Keratinocyte (primary cell): ENCODE data around the gene SMYD3. TPM values are rescaled to one million over a fixed set of nuclear protein-coding genes. Genes with fewer than 3 reads are reported as not detected.
A peak's percentile ranks its signal among the peaks of the same experiment; 100 is the strongest.

ENCODE experiments used
- DNase-seq: peaks from one replicate; pipeline ENCODE4 v3.0.0-alpha.2; 2011; ENCODE audit warnings: low read depth, missing footprints, low spot score
- FAIRE-seq: peaks from 2 replicates; lab custom pipeline; 2011; peaks lifted over from hg19 to GRCh38; lab: Jason Lieb, UNC
- H2AFZ ChIP-seq: 2 replicates; pipeline ENCODE4 v1.6.0; 2012; ENCODE audit warnings: low read length, control low read depth, inconsistent platforms; ENCODE audit not compliant: control insufficient read depth
- H3K27ac ChIP-seq: 2 replicates; pipeline ENCODE4 v1.5.1; 2011; ENCODE audit warnings: low read length; ENCODE audit not compliant: control insufficient read depth, insufficient read depth
- H3K27me3 ChIP-seq: 3 replicates; pipeline ENCODE4 v1.6.0; 2011; ENCODE audit warnings: low read length; ENCODE audit not compliant: control insufficient read depth, insufficient read depth; ENCODE audit errors: extremely low read depth
- H3K36me3 ChIP-seq, 2 experiments: 2 replicates in 1 of 2; 3 replicates in 1 of 2; pipeline ENCODE4 v1.5.1; 2011; ENCODE audit warnings: low read length in 2 of 2, mild to moderate bottlenecking in 1 of 2; ENCODE audit not compliant: control insufficient read depth in 2 of 2, insufficient read depth in 2 of 2; ENCODE audit errors: extremely low read depth in 1 of 2
- H3K4me1 ChIP-seq: 3 replicates; pipeline ENCODE4 v1.5.1; 2011; ENCODE audit warnings: low read length; ENCODE audit not compliant: control insufficient read depth, insufficient read depth; ENCODE audit errors: extremely low read depth
- H3K4me2 ChIP-seq: 3 replicates; pipeline ENCODE4 v1.6.0; 2011; ENCODE audit warnings: low read depth, low read length; ENCODE audit not compliant: control insufficient read depth, insufficient read depth; ENCODE audit errors: extremely low read depth
- H3K4me3 ChIP-seq, 3 experiments: fragments of 200-600 bp in 1 of 3; sonication (generic) in 1 of 3; 2 replicates in 2 of 3; 3 replicates in 1 of 3; pipeline ENCODE4 v1.5.1; 2011 to 2016; ENCODE audit warnings: low read length in 3 of 3, mild to moderate bottlenecking in 3 of 3, control low read depth in 2 of 3, inconsistent platforms in 1 of 3, low read depth in 1 of 3, mixed read lengths in 1 of 3, mixed run types in 1 of 3, moderate library complexity in 1 of 3; ENCODE audit not compliant: control insufficient read depth in 2 of 3, insufficient read depth in 2 of 3; ENCODE audit errors: extremely low read depth in 1 of 3
- H3K79me2 ChIP-seq: 2 replicates; pipeline ENCODE4 v1.6.0; 2012; ENCODE audit warnings: low read length; ENCODE audit not compliant: control insufficient read depth, insufficient read depth
- H3K9ac ChIP-seq: 3 replicates; pipeline ENCODE4 v1.6.0; 2011; ENCODE audit warnings: low read length; ENCODE audit not compliant: control insufficient read depth, insufficient read depth; ENCODE audit errors: extremely low read depth
- H3K9me1 ChIP-seq: 3 replicates; pipeline ENCODE4 v1.6.0; 2011; ENCODE audit warnings: low read length; ENCODE audit not compliant: control insufficient read depth, insufficient read depth; ENCODE audit errors: extremely low read depth
- H3K9me3 ChIP-seq: 2 replicates; pipeline ENCODE4 v1.5.1; 2012; ENCODE audit warnings: low read depth, low read length; ENCODE audit not compliant: control insufficient read depth
- H4K20me1 ChIP-seq: 3 replicates; pipeline ENCODE4 v1.6.0; 2011; ENCODE audit warnings: low read length; ENCODE audit not compliant: control insufficient read depth, insufficient read depth; ENCODE audit errors: extremely low read depth
- EZH2 ChIP-seq: IDR thresholded peaks from one replicate; pipeline ENCODE4 v1.6.1; 2012; ENCODE audit warnings: inconsistent platforms, mild to moderate bottlenecking, low read length, moderate library complexity
- dilution Hi-C: fragments of 300-500 bp; cut with MboI; formaldehyde crosslinking; loops from one replicate; pipeline ENCODE4 v1.7.0; 2020; ENCODE audit warnings: low sequenced_read_pairs; ENCODE audit not compliant: extremely low pct_ligation_motif_present
- polyA plus RNA-seq, 5 experiments: library from polyadenylated mRNA; depleted of rRNA in 3 of 5; stranded (reverse) in 3 of 5; stranded (forward) in 1 of 5; unstranded in 1 of 5; fragments of >200 nt; gene quantifications; 1 replicate in 1 of 5; 2 replicates in 3 of 5; 3 replicates in 1 of 5; pipeline versions ENCODE4 v1.2.1 to v1.2.3, GENCODE V29; 2011 to 2012; ENCODE audit warnings: missing spikeins in 2 of 5, low read depth in 1 of 5, low replicate concordance in 1 of 5
- TF ChIP-seq, protein P1 (sequence below), 3 experiments: IDR thresholded peaks in 1 of 3; conservative IDR thresholded peaks in 1 of 3; optimal IDR thresholded peaks in 1 of 3; 2 replicates in 2 of 3; 3 replicates in 1 of 3; pipeline versions ENCODE3 to v1.5.1; 2011; ENCODE audit warnings: low read length in 3 of 3, mild to moderate bottlenecking in 3 of 3, moderate library complexity in 2 of 3, control low read depth in 1 of 3, inconsistent platforms in 1 of 3; ENCODE audit not compliant: insufficient read depth in 2 of 3; ENCODE audit errors: extremely low read depth in 1 of 3

The SMYD3 gene
- polyA plus RNA-seq, 1 donor (not counting 4 experiments of a cell fraction or from before 2014, with no cell fraction given): 31.0 TPM

DNA sequence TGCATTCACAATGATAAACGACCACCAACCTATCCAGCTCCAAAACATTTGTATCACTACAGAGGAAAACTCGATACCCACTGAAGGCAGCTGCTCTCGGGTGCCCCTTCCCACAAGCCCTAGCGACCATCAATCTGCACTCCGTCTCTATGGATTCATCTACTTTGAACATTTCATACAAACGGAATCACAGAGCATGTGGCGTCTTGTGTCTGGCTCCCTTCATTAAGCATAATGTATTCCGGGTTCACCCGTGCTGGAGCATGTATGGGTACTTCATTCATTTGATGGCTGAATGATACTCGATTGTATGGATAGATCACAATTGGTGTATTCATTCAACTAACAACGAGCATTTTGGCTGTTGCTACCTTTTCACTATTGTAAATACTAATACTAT, 340.2 kb downstream of the SMYD3 start:
- Histone ChIP-seq H3K4me3 (peak overlapping the region in 2 of 3 experiments; percentile 55 to 63), H2AFZ (peak overlapping the region; percentile 82), H3K27ac (peak overlapping the region; percentile 97), H3K9me1 (no peaks in the 10 kb centered on the region), H3K27me3 (no peaks in the 10 kb centered on the region), H3K79me2 (no peaks in the 10 kb centered on the region), H3K9ac (peak overlapping the region; percentile 78), H3K9me3 (no peaks in the 10 kb centered on the region), H4K20me1 (no peaks in the 10 kb centered on the region), H3K36me3 (no peaks in the 10 kb centered on the region), H3K4me1 (peaks cover 31% of the 10 kb centered on the region), H3K4me2 (peak overlapping the region; percentile 93)
- TF ChIP-seq, protein P1, sequence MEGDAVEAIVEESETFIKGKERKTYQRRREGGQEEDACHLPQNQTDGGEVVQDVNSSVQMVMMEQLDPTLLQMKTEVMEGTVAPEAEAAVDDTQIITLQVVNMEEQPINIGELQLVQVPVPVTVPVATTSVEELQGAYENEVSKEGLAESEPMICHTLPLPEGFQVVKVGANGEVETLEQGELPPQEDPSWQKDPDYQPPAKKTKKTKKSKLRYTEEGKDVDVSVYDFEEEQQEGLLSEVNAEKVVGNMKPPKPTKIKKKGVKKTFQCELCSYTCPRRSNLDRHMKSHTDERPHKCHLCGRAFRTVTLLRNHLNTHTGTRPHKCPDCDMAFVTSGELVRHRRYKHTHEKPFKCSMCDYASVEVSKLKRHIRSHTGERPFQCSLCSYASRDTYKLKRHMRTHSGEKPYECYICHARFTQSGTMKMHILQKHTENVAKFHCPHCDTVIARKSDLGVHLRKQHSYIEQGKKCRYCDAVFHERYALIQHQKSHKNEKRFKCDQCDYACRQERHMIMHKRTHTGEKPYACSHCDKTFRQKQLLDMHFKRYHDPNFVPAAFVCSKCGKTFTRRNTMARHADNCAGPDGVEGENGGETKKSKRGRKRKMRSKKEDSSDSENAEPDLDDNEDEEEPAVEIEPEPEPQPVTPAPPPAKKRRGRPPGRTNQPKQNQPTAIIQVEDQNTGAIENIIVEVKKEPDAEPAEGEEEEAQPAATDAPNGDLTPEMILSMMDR (optimal IDR thresholded peaks at IDR 0.05 in 1 of 3, IDR thresholded peaks at IDR 0.05 in 1 of 3, conservative IDR thresholded peaks at IDR 0.05 in 1 of 3; ENCODE audit: extremely low read depth in 1 of 3, insufficient read depth in 2 of 3, low read length in 3 of 3): no peak
- no peak for TF ChIP-seq EZH2
- DNase-seq (no peak), FAIRE-seq (peak; percentile 17)
- dilution Hi-C loops: no loop called here

DNA sequence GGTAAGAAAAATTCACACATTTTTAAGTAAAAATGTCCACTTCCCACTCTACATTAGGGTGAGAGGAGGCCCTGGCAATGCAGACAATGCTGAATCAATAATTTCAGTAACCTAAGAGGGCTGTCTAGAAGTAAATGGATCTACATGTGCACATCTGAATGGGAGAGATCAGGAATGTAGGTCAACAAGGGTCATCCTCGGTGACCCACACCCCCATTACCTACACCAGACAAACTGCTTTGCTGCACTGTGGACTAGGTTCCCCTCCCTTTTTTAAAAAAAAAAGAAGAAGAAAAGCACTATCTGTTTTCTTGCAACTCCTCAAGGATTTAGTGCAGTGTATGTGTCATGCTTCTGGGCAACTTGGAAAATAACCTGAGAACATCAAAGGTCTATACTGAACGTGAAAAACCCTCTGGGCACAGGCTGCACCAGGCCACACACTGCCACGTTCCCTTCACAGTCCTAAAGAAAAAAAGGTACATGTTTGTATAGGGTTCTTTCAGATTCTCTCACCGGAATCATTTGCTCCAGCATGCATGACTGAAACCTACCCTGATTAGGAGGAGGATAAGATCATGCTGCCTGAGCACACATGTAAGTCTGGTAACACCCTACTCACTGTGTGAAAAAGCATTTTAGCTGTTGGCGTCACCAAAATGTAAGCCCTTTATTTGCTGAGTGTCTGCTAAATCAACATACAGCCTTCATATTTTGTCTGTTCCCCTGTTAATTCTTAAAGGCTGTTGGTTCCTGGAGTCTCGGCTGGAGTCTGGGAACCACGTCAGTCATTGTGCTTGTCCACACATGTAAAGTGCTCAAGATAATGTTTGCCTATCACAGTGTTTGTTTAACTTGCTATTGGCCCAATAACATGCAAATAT, 341.0 kb downstream of the SMYD3 start:
- Histone ChIP-seq H3K79me2 (no peaks in the 10 kb centered on the region), H3K36me3 (no peaks in the 10 kb centered on the region), H3K4me2 (peak overlapping the region; percentile 93), H4K20me1 (no peaks in the 10 kb centered on the region), H3K9ac (peak overlapping the region; percentile 78), H3K4me3 (peak overlapping the region in 2 of 3 experiments; percentile 18 to 63), H3K4me1 (peaks cover 39% of the 10 kb centered on the region), H3K27me3 (no peaks in the 10 kb centered on the region), H3K9me3 (no peaks in the 10 kb centered on the region), H2AFZ (peak overlapping the region; percentile 82), H3K27ac (peak overlapping the region; percentile 97), H3K9me1 (no peaks in the 10 kb centered on the region)
- TF ChIP-seq, protein P1 (optimal IDR thresholded peaks at IDR 0.05 in 1 of 3, IDR thresholded peaks at IDR 0.05 in 1 of 3, conservative IDR thresholded peaks at IDR 0.05 in 1 of 3; ENCODE audit: extremely low read depth in 1 of 3, insufficient read depth in 2 of 3, low read length in 3 of 3): no peak
- TF ChIP-seq EZH2: no peak
- dilution Hi-C loops: no loop called here
- FAIRE-seq: peak; percentile 96
- DNase-seq: no peak
